ENCODE data around the gene ZNF827.

ZNF827 gene

DNA sequence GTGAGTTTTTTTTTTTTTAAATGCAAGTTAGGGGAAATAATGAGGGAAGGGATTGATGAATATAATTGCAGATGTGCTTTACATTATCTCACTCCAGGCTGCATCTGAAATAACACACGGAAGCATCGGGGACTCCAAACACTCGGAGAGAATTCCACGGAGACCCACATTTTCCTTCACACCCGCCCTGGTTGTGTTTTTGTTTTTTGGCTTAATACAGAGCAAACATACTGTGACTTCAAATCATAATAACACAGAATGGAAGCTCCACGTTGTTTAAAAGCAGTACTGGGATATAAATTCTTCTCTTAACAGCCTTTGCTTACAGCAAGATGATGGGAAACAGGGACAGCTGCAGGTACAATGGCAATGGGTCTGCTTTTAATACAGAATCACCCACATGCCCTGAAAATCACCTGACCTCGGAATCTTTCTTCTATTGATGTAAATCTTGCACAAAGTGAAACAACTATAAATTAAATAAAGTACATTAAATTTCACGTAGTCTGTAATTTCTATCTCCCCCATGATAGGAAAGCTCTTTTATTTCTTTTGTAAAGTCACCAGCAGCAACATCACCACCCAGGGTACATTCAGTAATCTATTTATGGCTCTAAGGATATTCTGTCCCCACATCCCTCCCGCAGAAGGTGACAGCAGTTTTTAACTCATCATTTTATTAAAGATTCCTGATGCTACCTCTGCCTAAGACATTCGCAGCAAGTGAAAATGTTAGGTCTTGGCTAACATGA lies 119.3 kb downstream of the ZNF827 start:
- Histone ChIP-seq H3K4me2 (ENCODE audit: low read length) (no peak overlapping the region), H3K9me2 (replicated peaks; ENCODE audit: control insufficient read depth, low read length) (no peaks in the 10 kb centered on the region)

DNA sequence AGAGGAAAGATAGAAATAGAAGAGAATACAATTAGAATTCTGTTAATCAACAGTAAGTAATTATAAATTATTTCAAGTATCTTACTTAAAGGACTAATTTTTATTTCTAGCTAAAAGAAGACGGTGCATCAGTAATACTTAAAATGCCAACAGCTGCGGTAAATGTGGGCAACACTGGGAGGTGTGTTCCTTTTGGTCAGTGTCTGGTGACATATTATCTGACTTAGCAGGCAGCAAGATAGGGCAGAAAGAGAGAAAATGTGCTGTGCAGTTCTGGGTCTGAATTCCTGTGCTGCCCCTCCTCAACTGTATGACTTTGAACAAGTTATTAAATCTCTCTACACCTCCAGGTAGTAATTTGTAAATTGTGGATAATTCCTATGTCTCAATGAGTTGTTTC lies 120.6 kb downstream of the ZNF827 start:
- Histone ChIP-seq H3K27ac (ENCODE audit: low read depth, low read length) (no peak overlapping the region), H3K9me2 (replicated peaks; ENCODE audit: control insufficient read depth, low read length) (no peaks in the 10 kb centered on the region), H3K79me2 (ENCODE audit: control insufficient read depth, low read length) (no peaks in the 10 kb centered on the region), H3K9me3 (ENCODE audit: control insufficient read depth, insufficient read depth, low read length) (no peaks in the 10 kb centered on the region), H4K20me1 (ENCODE audit: control insufficient read depth, insufficient read depth, low read depth, low read length) (no peaks in the 10 kb centered on the region), H3K4me2 (ENCODE audit: low read length) (no peak overlapping the region), H3F3A (ENCODE audit: control insufficient read depth, insufficient read depth) (no peaks in the 10 kb centered on the region), H3K36me3 (ENCODE audit: control insufficient read depth, low read length) (peaks cover 81% of the 10 kb centered on the region), H3K4me3 (ENCODE audit: low read length) (no peak overlapping the region), H3K27me3 (ENCODE audit: control insufficient read depth, low read length) (no peaks in the 10 kb centered on the region), H3K4me1 (ENCODE audit: control insufficient read depth, low read length) (no peaks in the 10 kb centered on the region)
- no peak for TF ChIP-seq EZH2phosphoT487 (IDR thresholded peaks at IDR 0.05; ENCODE audit: borderline replicate concordance, low read length)
- TF ChIP-seq, protein P1, sequence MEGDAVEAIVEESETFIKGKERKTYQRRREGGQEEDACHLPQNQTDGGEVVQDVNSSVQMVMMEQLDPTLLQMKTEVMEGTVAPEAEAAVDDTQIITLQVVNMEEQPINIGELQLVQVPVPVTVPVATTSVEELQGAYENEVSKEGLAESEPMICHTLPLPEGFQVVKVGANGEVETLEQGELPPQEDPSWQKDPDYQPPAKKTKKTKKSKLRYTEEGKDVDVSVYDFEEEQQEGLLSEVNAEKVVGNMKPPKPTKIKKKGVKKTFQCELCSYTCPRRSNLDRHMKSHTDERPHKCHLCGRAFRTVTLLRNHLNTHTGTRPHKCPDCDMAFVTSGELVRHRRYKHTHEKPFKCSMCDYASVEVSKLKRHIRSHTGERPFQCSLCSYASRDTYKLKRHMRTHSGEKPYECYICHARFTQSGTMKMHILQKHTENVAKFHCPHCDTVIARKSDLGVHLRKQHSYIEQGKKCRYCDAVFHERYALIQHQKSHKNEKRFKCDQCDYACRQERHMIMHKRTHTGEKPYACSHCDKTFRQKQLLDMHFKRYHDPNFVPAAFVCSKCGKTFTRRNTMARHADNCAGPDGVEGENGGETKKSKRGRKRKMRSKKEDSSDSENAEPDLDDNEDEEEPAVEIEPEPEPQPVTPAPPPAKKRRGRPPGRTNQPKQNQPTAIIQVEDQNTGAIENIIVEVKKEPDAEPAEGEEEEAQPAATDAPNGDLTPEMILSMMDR (IDR thresholded peaks at IDR 0.05; ENCODE audit: low read depth, low read length, poor library complexity, severe bottlenecking): no peak

More for the DNA sequence above, 119.3 kb downstream of the ZNF827 start:
- Histone ChIP-seq H3K79me2 (ENCODE audit: control insufficient read depth, low read length) (no peaks in the 10 kb centered on the region), H3K27me3 (ENCODE audit: control insufficient read depth, low read length) (no peaks in the 10 kb centered on the region), H3K4me3 (ENCODE audit: low read length) (no peak overlapping the region), H3K9me3 (ENCODE audit: control insufficient read depth, insufficient read depth, low read length) (no peaks in the 10 kb centered on the region), H3K36me3 (ENCODE audit: control insufficient read depth, low read length) (peaks cover 78% of the 10 kb centered on the region), H3K4me1 (ENCODE audit: control insufficient read depth, low read length) (no peaks in the 10 kb centered on the region), H3K27ac (ENCODE audit: low read depth, low read length) (no peak overlapping the region), H4K20me1 (ENCODE audit: control insufficient read depth, insufficient read depth, low read depth, low read length) (no peaks in the 10 kb centered on the region), H3F3A (ENCODE audit: control insufficient read depth, insufficient read depth) (no peaks in the 10 kb centered on the region)
- no peak for TF ChIP-seq EZH2phosphoT487 (IDR thresholded peaks at IDR 0.05; ENCODE audit: borderline replicate concordance, low read length)
- TF ChIP-seq, protein P1 (IDR thresholded peaks at IDR 0.05; ENCODE audit: low read depth, low read length, poor library complexity, severe bottlenecking): no peak

DNA sequence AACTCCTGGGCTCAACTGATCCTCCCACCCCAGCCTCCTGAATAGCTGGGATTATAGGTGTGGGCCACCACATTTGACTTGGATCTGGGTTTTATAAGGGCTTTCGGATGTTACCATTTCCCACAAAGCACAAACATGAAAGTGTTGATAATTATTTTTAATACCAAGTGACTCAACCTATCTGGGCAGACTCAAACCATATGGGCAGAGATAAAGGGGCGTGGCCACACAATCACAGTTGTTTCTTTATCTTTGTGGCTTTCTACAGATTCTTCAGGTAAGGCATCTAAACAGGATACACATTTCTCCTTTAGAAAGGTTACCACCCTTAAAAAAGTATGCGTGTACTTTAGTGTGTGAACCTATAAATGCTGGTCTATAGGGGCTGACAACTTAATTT lies 122.5 kb downstream of the ZNF827 start:
- TF ChIP-seq, protein P1 (IDR thresholded peaks at IDR 0.05; ENCODE audit: low read depth, low read length, poor library complexity, severe bottlenecking): no peak
- no peak for TF ChIP-seq EZH2phosphoT487 (IDR thresholded peaks at IDR 0.05; ENCODE audit: borderline replicate concordance, low read length)
- Histone ChIP-seq H4K20me1 (ENCODE audit: control insufficient read depth, insufficient read depth, low read depth, low read length) (no peaks in the 10 kb centered on the region), H3F3A (ENCODE audit: control insufficient read depth, insufficient read depth) (no peaks in the 10 kb centered on the region), H3K9me2 (replicated peaks; ENCODE audit: control insufficient read depth, low read length) (no peaks in the 10 kb centered on the region), H3K9me3 (ENCODE audit: control insufficient read depth, insufficient read depth, low read length) (no peaks in the 10 kb centered on the region), H3K4me2 (ENCODE audit: low read length) (no peak overlapping the region), H3K27me3 (ENCODE audit: control insufficient read depth, low read length) (no peaks in the 10 kb centered on the region), H3K79me2 (ENCODE audit: control insufficient read depth, low read length) (no peaks in the 10 kb centered on the region), H3K27ac (ENCODE audit: low read depth, low read length) (no peak overlapping the region), H3K4me1 (ENCODE audit: control insufficient read depth, low read length) (no peaks in the 10 kb centered on the region), H3K36me3 (ENCODE audit: control insufficient read depth, low read length) (peaks cover 80% of the 10 kb centered on the region), H3K4me3 (ENCODE audit: low read length) (no peak overlapping the region)
